Measurements from ENCODE around the gene MICAL3.

- TF ChIP-seq MYC (IDR thresholded peaks at IDR 0.05; ENCODE audit: low read depth, low read length) (no peak), MYC (CRISPR knock-in tag; IDR thresholded peaks at IDR 0.05; ENCODE audit: borderline replicate concordance, low read depth) (no peak), RFX5 (IDR thresholded peaks at IDR 0.05; ENCODE audit: low read depth, low read length) (no peak), TBP (optimal IDR thresholded peaks at IDR 0.05; ENCODE audit: low read depth, low read length) (no peak), BACH1 (tag; IDR thresholded peaks at IDR 0.05) (no peak), USF1 (CRISPR knock-in tag; IDR thresholded peaks at IDR 0.05) (no peak), FOXK2 (conservative IDR thresholded peaks at IDR 0.05 in 1 of 2, IDR thresholded peaks at IDR 0.05 in 1 of 2; ENCODE audit: low read depth in 2 of 2) (no peak), GABPA (tag; conservative IDR thresholded peaks at IDR 0.05; ENCODE audit: low read depth) (no peak), KDM1A (IDR thresholded peaks at IDR 0.05) (no peak), FOXA1 (IDR thresholded peaks at IDR 0.05; ENCODE audit: borderline replicate concordance) (no peak), POLR2A (conservative IDR thresholded peaks at IDR 0.05) (no peak)
Observed at GRCh38 chr22:17928391-17928790, 96.0 kb downstream of the MICAL3 start.

Data from K562 (cell line).